K562 (cell line): ENCODE results near the gene RSRC1. TPM values are rescaled to one million over a fixed set of nuclear protein-coding genes. Genes with fewer than 3 reads are reported as not detected.

Experiments
- AFF4 ChIP-seq: sonication (generic); formaldehyde crosslinking; IDR thresholded peaks from 2 replicates; pipeline ENCODE4 v1.8.0; 2023; ENCODE audit warnings: mild to moderate bottlenecking, missing genetic modification reagents
- CBX3 ChIP-seq, 2 experiments: IDR thresholded peaks; 1 replicate in 1 of 2; 2 replicates in 1 of 2; pipeline ENCODE4 v1.6.1; 2012; ENCODE audit warnings: inconsistent platforms in 2 of 2, low read length in 2 of 2, borderline replicate concordance in 1 of 2, control low read depth in 1 of 2
- E2F8 ChIP-seq: fragments of 450-650 bp; IDR thresholded peaks from 2 replicates; pipeline ENCODE4 v1.7.1; 2018; ENCODE audit warnings: mild to moderate bottlenecking, low read depth; ENCODE audit not compliant: partially characterized antibody
- FOXP1 ChIP-seq: sonication (generic); formaldehyde crosslinking; IDR thresholded peaks from 2 replicates; pipeline ENCODE4 v1.8.0; 2022; ENCODE audit warnings: mild to moderate bottlenecking, missing genetic modification reagents
- FOXP4 ChIP-seq: sonication (generic); formaldehyde crosslinking; IDR thresholded peaks from 2 replicates; pipeline ENCODE4 v1.8.0; 2022; ENCODE audit warnings: mild to moderate bottlenecking, missing genetic modification reagents, borderline replicate concordance
- GATAD2B ChIP-seq: fragments of 450-650 bp; IDR thresholded peaks from 2 replicates; pipeline ENCODE4 v1.6.1; 2017; ENCODE audit warnings: mild to moderate bottlenecking, borderline replicate concordance
- JUN ChIP-seq, 2 experiments: sonication (generic) in 1 of 2; formaldehyde crosslinking in 1 of 2; IDR thresholded peaks; 2 replicates each; pipeline versions ENCODE4 v1.6.1 to v1.8.0; 2012 to 2022; ENCODE audit warnings: borderline replicate concordance in 2 of 2, mild to moderate bottlenecking in 2 of 2, improper control_type of control experiment in 1 of 2, low read depth in 1 of 2, low read length in 1 of 2, missing genetic modification reagents in 1 of 2
- JUND ChIP-seq, 2 experiments: IDR thresholded peaks; 2 replicates in 1 of 2; 3 replicates in 1 of 2; pipeline ENCODE4 v1.6.1; 2011; ENCODE audit warnings: borderline replicate concordance in 2 of 2, low read depth in 2 of 2, low read length in 2 of 2, improper control_type of control experiment in 1 of 2, missing biosample characterization in 1 of 2, missing genetic modification characterization in 1 of 2, missing genetic modification reagents in 1 of 2
- MNT ChIP-seq, 2 experiments: fragments of 450-650 bp; conservative IDR thresholded peaks; 2 replicates each; pipeline ENCODE4 v1.6.1; 2017; ENCODE audit warnings: mild to moderate bottlenecking in 2 of 2, moderate library complexity in 2 of 2
- NCOA1 ChIP-seq: fragments of 450-650 bp; IDR thresholded peaks from 2 replicates; pipeline ENCODE4 v1.6.1; 2016; ENCODE audit warnings: low read depth
- PRPF4 ChIP-seq: fragments of 200-400 bp; formaldehyde crosslinking; IDR thresholded peaks from one replicate; pipeline ENCODE4 v1.6.1; 2017; ENCODE audit warnings: low read length, low read depth, mild to moderate bottlenecking; ENCODE audit not compliant: insufficient read depth, poor library complexity, severe bottlenecking
- SMARCE1 ChIP-seq: fragments of 450-650 bp; IDR thresholded peaks from 2 replicates; pipeline ENCODE4 v1.7.1; 2016; ENCODE audit warnings: mild to moderate bottlenecking
- THRAP3 ChIP-seq: fragments of 450-650 bp; IDR thresholded peaks from 2 replicates; pipeline ENCODE4 v1.6.1; 2016; ENCODE audit warnings: mild to moderate bottlenecking, inconsistent platforms, borderline replicate concordance
- ZNF780A ChIP-seq: fragments of 250-450 bp; sonication (Bioruptor Pico); IDR thresholded peaks from 2 replicates; pipeline ENCODE4 v1.5.0; 2021; ENCODE audit warnings: mild to moderate bottlenecking
- polyA plus RNA-seq, 8 experiments: library from polyadenylated mRNA; depleted of rRNA in 4 of 8; stranded (reverse) in 5 of 8; unstranded in 3 of 8; fragments of >200 nt; fragmentation: Nextera tagmentation in 2 of 8; fragmentation: Illumina TruSeq in 1 of 8; extraction: Ambion mirVana in 2 of 8; extraction: Trizol in 1 of 8; gene quantifications; 2 replicates each; pipeline versions ENCODE4 v1.2.1 to v1.2.3, GENCODE V29; 2011 to 2014; ENCODE audit warnings: inconsistent platforms in 1 of 8, missing spikeins in 1 of 8
- total RNA-seq, 7 experiments: library from RNA; depleted of rRNA in 6 of 7; stranded (reverse); fragments of >200 nt in 6 of 7; fragmentation: Illumina TruSeq in 2 of 7; extraction: Trizol in 2 of 7; gene quantifications; 2 replicates each; pipeline versions ENCODE4 v1.2.1 to v1.2.3, GENCODE V29; 2011 to 2021; ENCODE audit warnings: low replicate concordance in 1 of 7

The RSRC1 gene
- total and polyA plus RNA-seq, 9 of the 15 experiments (the other 6 are each of a cell fraction or from before 2014, with no cell fraction given), result 19.3 to 128 (median 75.5) TPM

- peak; percentile 48 for TF ChIP-seq E2F8
- TF ChIP-seq NCOA1, result peak; percentile 34; the same call in 1 of the 2 replicates
- no peak for TF ChIP-seq ZNF780A (CRISPR knock-in tag)
- TF ChIP-seq PRPF4, result no peak
- no peak for TF ChIP-seq THRAP3
- TF ChIP-seq AFF4 (CRISPR knock-in tag), result peak; percentile 78; the same call in 1 of the 2 replicates
- TF ChIP-seq FOXP4 (CRISPR knock-in tag), result no peak
- peak in 1 of 2 experiments; percentile 95; a peak in 1 of 3 replicates for TF ChIP-seq CBX3 (IDR thresholded peaks at IDR 0.05; ENCODE audit: borderline replicate concordance in 1 of 2, low read length in 2 of 2)
- TF ChIP-seq FOXP1 (CRISPR knock-in tag), result peak; percentile 84
- no peak for TF ChIP-seq GATAD2B
- TF ChIP-seq MNT (conservative IDR thresholded peaks at IDR 0.05), result peak; percentile 45 to 70
- TF ChIP-seq SMARCE1, result peak; percentile 42
- peak; percentile 80 for TF ChIP-seq JUND (IDR thresholded peaks at IDR 0.05; ENCODE audit: borderline replicate concordance, low read depth, low read length)
- no peak; the same call in 2 of the 3 replicates for TF ChIP-seq JUND (tag; IDR thresholded peaks at IDR 0.05; ENCODE audit: borderline replicate concordance, low read depth, low read length)
- peak; percentile 67; the same call in 1 of the 2 replicates for TF ChIP-seq JUN (IDR thresholded peaks at IDR 0.05; ENCODE audit: borderline replicate concordance, low read depth, low read length)
- peak; percentile 44; the same call in 1 of the 2 replicates for TF ChIP-seq JUN (CRISPR knock-in tag; IDR thresholded peaks at IDR 0.05; ENCODE audit: borderline replicate concordance)
Observed at GRCh38 chr3:158570999-158571702, 461.3 kb downstream of the RSRC1 start, which contains the start of gene MLF1 (continued).
